WTC11 (cell line): Measurements from ENCODE around the gene SLC6A8.
"Not testable (repeated sequence)": the region's sequence is repeated elsewhere in the genome, so short reads cannot be mapped to it uniquely, and the experiment has no call there.

ENCODE experiments used
- GABPB1 ChIP-seq: sonication (generic); formaldehyde crosslinking; IDR thresholded peaks from 2 replicates; pipeline ENCODE4 v1.8.1; 2023; ENCODE audit warnings: mild to moderate bottlenecking, missing genetic modification reagents
- TF ChIP-seq, protein P1 (sequence below): sonication (generic); formaldehyde crosslinking; IDR thresholded peaks from 2 replicates; pipeline ENCODE4 v1.8.1; 2023; ENCODE audit warnings: mild to moderate bottlenecking, moderate library complexity, missing genetic modification reagents
- TF ChIP-seq, protein P2 (sequence below): fragments of 200-600 bp; IDR thresholded peaks from 2 replicates; pipeline ENCODE4 v1.8.0; 2022; ENCODE audit warnings: antibody characterized with exemption
- TF ChIP-seq, protein P3 (sequence below): fragments of 250-450 bp; sonication (Bioruptor Pico); conservative IDR thresholded peaks from 2 replicates; pipeline ENCODE4 v1.9.0; 2021; ENCODE audit warnings: mild to moderate bottlenecking

DNA sequence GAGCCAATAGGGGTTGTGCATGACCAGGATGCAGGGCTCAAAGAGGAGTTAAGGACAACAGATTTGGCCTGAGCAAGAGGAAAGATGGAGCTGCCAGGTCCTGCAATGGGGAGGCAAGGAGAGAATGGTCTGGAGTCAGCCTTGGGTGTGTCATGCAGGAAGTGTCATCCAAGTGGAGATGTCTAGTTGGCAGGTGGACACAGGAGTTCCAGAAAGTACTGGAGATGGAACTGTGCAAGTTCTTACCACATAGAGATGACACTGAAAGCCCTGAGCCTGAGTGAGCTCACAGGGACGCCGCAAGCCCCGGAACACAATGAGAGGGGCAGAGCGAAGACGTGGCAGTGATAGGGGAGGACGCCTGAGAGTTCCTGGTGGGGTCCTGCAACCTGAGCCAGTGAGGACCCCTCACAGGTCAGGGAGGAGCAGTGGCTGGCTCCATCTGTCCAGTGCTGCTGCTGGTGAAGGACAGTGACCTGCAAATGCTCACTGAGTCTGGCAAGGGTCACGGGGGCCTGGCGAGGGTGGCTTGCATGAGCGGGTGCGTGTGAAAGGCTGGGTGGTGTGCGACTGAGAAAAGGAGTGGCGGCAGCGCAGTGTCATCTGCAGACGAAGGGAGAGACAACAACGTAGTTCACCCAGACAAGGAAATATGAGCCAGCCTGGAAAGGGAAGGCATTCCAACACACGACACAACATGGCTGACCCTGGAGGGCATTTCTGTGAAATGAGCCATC, 9.4 kb downstream of the SLC6A8 start:
- TF ChIP-seq, protein P1, sequence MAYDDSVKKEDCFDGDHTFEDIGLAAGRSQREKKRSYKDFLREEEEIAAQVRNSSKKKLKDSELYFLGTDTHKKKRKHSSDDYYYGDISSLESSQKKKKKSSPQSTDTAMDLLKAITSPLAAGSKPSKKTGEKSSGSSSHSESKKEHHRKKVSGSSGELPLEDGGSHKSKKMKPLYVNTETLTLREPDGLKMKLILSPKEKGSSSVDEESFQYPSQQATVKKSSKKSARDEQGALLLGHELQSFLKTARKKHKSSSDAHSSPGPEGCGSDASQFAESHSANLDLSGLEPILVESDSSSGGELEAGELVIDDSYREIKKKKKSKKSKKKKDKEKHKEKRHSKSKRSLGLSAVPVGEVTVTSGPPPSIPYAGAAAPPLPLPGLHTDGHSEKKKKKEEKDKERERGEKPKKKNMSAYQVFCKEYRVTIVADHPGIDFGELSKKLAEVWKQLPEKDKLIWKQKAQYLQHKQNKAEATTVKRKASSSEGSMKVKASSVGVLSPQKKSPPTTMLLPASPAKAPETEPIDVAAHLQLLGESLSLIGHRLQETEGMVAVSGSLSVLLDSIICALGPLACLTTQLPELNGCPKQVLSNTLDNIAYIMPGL (CRISPR knock-in tag), result not testable (repeated sequence)
- TF ChIP-seq, protein P2, sequence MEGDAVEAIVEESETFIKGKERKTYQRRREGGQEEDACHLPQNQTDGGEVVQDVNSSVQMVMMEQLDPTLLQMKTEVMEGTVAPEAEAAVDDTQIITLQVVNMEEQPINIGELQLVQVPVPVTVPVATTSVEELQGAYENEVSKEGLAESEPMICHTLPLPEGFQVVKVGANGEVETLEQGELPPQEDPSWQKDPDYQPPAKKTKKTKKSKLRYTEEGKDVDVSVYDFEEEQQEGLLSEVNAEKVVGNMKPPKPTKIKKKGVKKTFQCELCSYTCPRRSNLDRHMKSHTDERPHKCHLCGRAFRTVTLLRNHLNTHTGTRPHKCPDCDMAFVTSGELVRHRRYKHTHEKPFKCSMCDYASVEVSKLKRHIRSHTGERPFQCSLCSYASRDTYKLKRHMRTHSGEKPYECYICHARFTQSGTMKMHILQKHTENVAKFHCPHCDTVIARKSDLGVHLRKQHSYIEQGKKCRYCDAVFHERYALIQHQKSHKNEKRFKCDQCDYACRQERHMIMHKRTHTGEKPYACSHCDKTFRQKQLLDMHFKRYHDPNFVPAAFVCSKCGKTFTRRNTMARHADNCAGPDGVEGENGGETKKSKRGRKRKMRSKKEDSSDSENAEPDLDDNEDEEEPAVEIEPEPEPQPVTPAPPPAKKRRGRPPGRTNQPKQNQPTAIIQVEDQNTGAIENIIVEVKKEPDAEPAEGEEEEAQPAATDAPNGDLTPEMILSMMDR, result not testable (repeated sequence)
- TF ChIP-seq, protein P3, sequence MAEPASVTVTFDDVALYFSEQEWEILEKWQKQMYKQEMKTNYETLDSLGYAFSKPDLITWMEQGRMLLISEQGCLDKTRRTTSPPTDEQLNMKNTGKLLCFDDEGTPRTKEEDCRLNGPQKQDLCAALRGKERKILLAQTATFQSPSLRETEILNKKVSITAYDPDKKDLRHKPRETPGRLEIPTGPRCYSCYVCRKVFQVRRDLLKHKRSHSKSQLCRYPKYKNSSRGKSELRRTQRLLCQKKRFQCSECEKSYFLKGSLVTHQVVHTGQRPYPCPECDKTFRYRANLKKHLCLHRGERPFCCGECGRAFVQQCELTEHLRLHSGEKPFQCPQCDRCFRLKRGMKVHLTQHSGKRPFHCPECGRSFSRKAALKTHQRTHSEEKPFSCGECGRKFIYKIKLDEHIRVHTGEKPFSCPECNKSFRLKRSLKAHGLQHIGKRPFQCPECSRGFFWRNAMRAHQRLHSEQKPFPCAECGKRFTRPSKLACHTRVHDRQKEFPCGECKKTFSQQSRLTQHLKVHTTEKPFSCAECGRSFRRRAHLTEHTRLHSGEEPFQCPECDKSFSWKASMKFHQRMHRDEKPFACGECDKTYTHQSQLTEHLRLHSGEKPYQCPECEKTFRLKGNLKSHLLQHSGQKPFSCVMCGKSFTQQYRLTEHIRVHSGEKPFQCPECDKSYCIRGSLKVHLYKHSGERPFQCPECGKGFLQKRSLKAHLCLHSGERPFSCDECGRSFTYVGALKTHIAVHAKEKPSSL (CRISPR knock-in tag), result not testable (repeated sequence)
- not testable (repeated sequence) for TF ChIP-seq GABPB1
